Adrenal gland (tissue), 5 donors: Measurements from ENCODE around the gene ZNF683.

ENCODE experiments used
- CTCF ChIP-seq, 6 experiments: fragments of 450-650 bp in 4 of 6; fragments of 200-600 bp in 2 of 6; sonication (generic) in 1 of 6; IDR thresholded peaks; 1 replicate in 5 of 6; 2 replicates in 1 of 6; pipeline versions ENCODE4 v1.5.1 to v1.8.0; 2016 to 2021; ENCODE audit warnings: antibody characterized with exemption in 6 of 6, mild to moderate bottlenecking in 2 of 6, moderate library complexity in 1 of 6
- POLR2A ChIP-seq, 2 donors: fragments of 450-650 bp; IDR thresholded peaks; one replicate each; pipeline ENCODE4 v1.6.1; 2017; ENCODE audit warnings: antibody characterized with exemption in 2 of 2, mild to moderate bottlenecking in 2 of 2, moderate library complexity in 1 of 2
- donor health status: DM: no; HTN: no; CAD: no.

DNA sequence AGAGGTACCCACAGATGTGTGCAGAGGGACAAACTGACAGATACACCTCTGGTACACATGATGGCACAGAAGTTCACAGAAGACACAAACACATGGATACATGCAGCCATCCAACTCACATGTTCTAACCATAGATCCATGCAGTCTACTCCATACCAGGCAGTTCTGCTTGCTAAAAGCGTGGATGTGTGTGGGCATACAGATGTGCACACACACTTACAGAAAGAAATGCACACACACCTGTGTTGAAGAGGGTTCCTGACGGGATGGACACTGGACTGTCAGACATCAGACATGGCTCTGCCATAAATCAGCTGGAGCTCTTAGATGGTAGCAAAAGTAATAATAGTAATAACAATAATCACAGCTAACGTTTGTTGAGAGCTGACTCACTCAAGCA is 48.0 kb downstream of the ZNF683 start:
- TF ChIP-seq POLR2A (IDR thresholded peaks at IDR 0.05), result no peak
- no peak for TF ChIP-seq CTCF (IDR thresholded peaks at IDR 0.05)
